B cell (primary cell): ENCODE measurements around the gene DYRK1A. TPM values are rescaled to one million over a fixed set of nuclear protein-coding genes. Genes with fewer than 3 reads are reported as not detected.

Source experiments
- ATAC-seq: fragments of 200-7000 bp; cut with Tn5 transposase; one replicate; pipeline ENCODE4 v1.10.0; 2021; ENCODE audit warnings: low read depth, mild to moderate bottlenecking, moderate number of reproducible peaks, moderate library complexity
- CTCF ChIA-PET: fragments of 350-600 bp; sonication (Branson Sonifier 250); formaldehyde crosslinking; loops from one replicate; lab custom pipeline; 2021; ENCODE audit warnings: antibody characterized with exemption, inconsistent platforms; lab: Charles Lee
- POLR2A ChIA-PET: fragments of 350-600 bp; sonication (Branson Sonifier 250); formaldehyde crosslinking; loops from one replicate; lab custom pipeline; 2021; ENCODE audit warnings: antibody characterized with exemption; lab: Charles Lee
- DNase-seq: peaks from one replicate; pipeline ENCODE4 v3.0.0; 2013
- H2AFZ ChIP-seq: 2 replicates; pipeline ENCODE4 v1.6.1; 2012; ENCODE audit warnings: mild to moderate bottlenecking, low read depth, low read length; ENCODE audit not compliant: insufficient read depth, poor library complexity, severe bottlenecking
- H3K27ac ChIP-seq, 2 donors: 1 replicate in 1 of 2; 2 replicates in 1 of 2; pipeline ENCODE4 v1.5.1; 2012 to 2013; ENCODE audit warnings: low read length in 2 of 2, mild to moderate bottlenecking in 2 of 2, moderate library complexity in 1 of 2
- H3K27me3 ChIP-seq, 4 experiments: fragments of 200-600 bp in 1 of 4; sonication (generic) in 1 of 4; replicated peaks in 1 of 4; 1 replicate in 2 of 4; 2 replicates in 2 of 4; pipeline versions ENCODE4 v1.6.1 to v1.7.0; 2013 to 2016; ENCODE audit warnings: low read length in 3 of 4, mild to moderate bottlenecking in 2 of 4, mixed read lengths in 1 of 4, moderate library complexity in 1 of 4; ENCODE audit not compliant: insufficient read depth in 4 of 4, control insufficient read depth in 3 of 4; ENCODE audit errors: control extremely low read depth in 1 of 4
- H3K36me3 ChIP-seq, 2 experiments: replicated peaks in 1 of 2; 1 replicate in 1 of 2; 2 replicates in 1 of 2; pipeline versions ENCODE4 v1.6.1 to v1.7.1; 2013; ENCODE audit warnings: low read length in 1 of 2; ENCODE audit not compliant: insufficient read depth in 2 of 2, control insufficient read depth in 1 of 2; ENCODE audit errors: control extremely low read depth in 1 of 2, extremely low read depth in 1 of 2
- H3K4me1 ChIP-seq, 2 donors: fragments of 200-600 bp in 1 of 2; sonication (generic) in 1 of 2; 1 replicate in 1 of 2; 2 replicates in 1 of 2; pipeline versions ENCODE4 v1.5.1 to v1.6.1; 2013 to 2017; ENCODE audit warnings: low read length in 2 of 2; ENCODE audit not compliant: control insufficient read depth in 2 of 2, insufficient read depth in 2 of 2
- H3K4me2 ChIP-seq: replicated peaks from 2 replicates; pipeline ENCODE3; 2012; ENCODE audit warnings: mild to moderate bottlenecking, low read depth, low read length; ENCODE audit not compliant: poor library complexity, severe bottlenecking
- H3K4me3 ChIP-seq, 5 experiments: fragments of 200-600 bp in 1 of 5; sonication (generic) in 1 of 5; 1 replicate in 3 of 5; 2 replicates in 2 of 5; pipeline versions ENCODE4 v1.5.1 to v1.7.0; 2011 to 2016; ENCODE audit warnings: low read length in 4 of 5, mild to moderate bottlenecking in 4 of 5, low read depth in 2 of 5, control low read depth in 1 of 5, moderate library complexity in 1 of 5; ENCODE audit not compliant: insufficient read depth in 1 of 5; ENCODE audit errors: control extremely low read depth in 1 of 5, extremely low read depth in 1 of 5
- H3K79me2 ChIP-seq: fragments of 200-600 bp; sonication (generic); one replicate; pipeline ENCODE4 v1.6.0; 2016; ENCODE audit warnings: low read length; ENCODE audit not compliant: control insufficient read depth, insufficient read depth
- H3K9ac ChIP-seq: fragments of 200-600 bp; sonication (generic); 2 replicates; pipeline ENCODE4 v1.6.1; 2017; ENCODE audit warnings: mild to moderate bottlenecking, low read length, moderate library complexity
- H3K9me3 ChIP-seq, 3 donors: one replicate each; pipeline versions ENCODE4 v1.6.1 to v1.7.1; 2013; ENCODE audit warnings: low read length in 2 of 3; ENCODE audit not compliant: control insufficient read depth in 2 of 3, insufficient read depth in 1 of 3; ENCODE audit errors: control extremely low read depth in 1 of 3
- H4K20me1 ChIP-seq: 2 replicates; pipeline ENCODE4 v1.6.0; 2012; ENCODE audit warnings: mild to moderate bottlenecking, low read length; ENCODE audit not compliant: insufficient read depth, control insufficient read depth, poor library complexity, severe bottlenecking
- H3K27ac Mint-ChIP-seq: one replicate; pipeline ENCODE4 v1.8.0; 2021; ENCODE audit warnings: mixed read lengths
- H3K27me3 Mint-ChIP-seq: one replicate; pipeline ENCODE4 v1.8.0; 2021; ENCODE audit warnings: mixed read lengths
- H3K4me1 Mint-ChIP-seq: one replicate; pipeline ENCODE4 v1.8.0; 2021; ENCODE audit warnings: mixed read lengths
- H3K4me3 Mint-ChIP-seq: one replicate; pipeline ENCODE4 v1.8.0; 2021; ENCODE audit warnings: mixed read lengths
- H3K9me3 Mint-ChIP-seq: one replicate; pipeline ENCODE4 v1.8.0; 2022; ENCODE audit warnings: mixed read lengths; ENCODE audit not compliant: insufficient read depth
- EZH2 ChIP-seq: IDR thresholded peaks from 2 replicates; pipeline ENCODE4 v1.6.1; 2012; ENCODE audit warnings: borderline replicate concordance, low read depth, mild to moderate bottlenecking, moderate library complexity, low read length; ENCODE audit not compliant: insufficient read depth, poor library complexity, severe bottlenecking
- WGBS: methylation state at CpG from one replicate; pipeline ENCODE4 v1.1.5; 2013; ENCODE audit warnings: missing lambda C conversion rate; ENCODE audit not compliant: insufficient coverage; 5-methylcytosine and 5-hydroxymethylcytosine counted together
- intact Hi-C: fragments of 100-400 bp; cut with micrococcal nuclease; formaldehyde crosslinking; loops from one replicate; pipeline ENCODE4 v1.10.0; 2022
- polyA plus RNA-seq: library from polyadenylated mRNA; depleted of rRNA; stranded (reverse); fragments of >200 nt; gene quantifications from 2 replicates; pipeline ENCODE4 v1.2.3, GENCODE V29; 2012
- total RNA-seq, 2 donors: library from RNA; stranded (reverse); fragments of 120-200 nt in 1 of 2; gene quantifications; 1 replicate in 1 of 2; 2 replicates in 1 of 2; pipeline versions ENCODE4 v1.2.3 to v1.2.4, GENCODE V29; 2013 to 2022
- TF ChIP-seq, protein P1 (sequence below): fragments of 200-600 bp; IDR thresholded peaks from one replicate; pipeline ENCODE4 v1.8.0; 2022; ENCODE audit warnings: antibody characterized with exemption, mild to moderate bottlenecking

Gene DYRK1A
- total and polyA plus RNA-seq, 2 donors (not counting 1 experiment from before 2014, with no cell fraction given): 46.6 to 147 TPM

DNA sequence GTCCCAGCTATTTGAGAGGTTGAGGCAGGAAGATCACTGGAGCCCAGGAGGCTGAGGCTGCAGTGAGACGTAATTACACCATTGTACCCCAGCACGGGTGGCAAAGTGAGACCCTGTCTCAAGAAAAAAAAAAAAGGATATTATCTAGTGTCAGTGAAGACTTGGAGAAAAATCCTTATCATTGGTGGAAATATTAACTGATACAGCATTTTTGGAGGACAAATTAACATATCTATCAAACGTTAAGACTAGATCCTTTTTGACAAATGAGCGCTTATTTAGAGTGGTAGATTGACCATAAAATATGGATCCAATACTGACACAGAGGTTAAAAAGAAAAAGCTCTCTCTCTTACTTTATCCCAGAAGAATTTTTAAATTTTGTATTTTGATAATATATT lies 35.2 kb upstream of the DYRK1A start:
- H4K20me1 ChIP-seq: no peaks in the 10 kb centered on the region
- H3K27ac ChIP-seq: no peak overlapping the region
- H3K79me2 ChIP-seq: no peaks in the 10 kb centered on the region
- intact Hi-C loops: no loop called here
- no peaks in the 10 kb centered on the region for H3K27me3 Mint-ChIP-seq
- H3K36me3 ChIP-seq: no peaks in the 10 kb centered on the region
- no peak for DNase-seq
- H3K4me3 Mint-ChIP-seq: no peak overlapping the region
- H3K4me1 Mint-ChIP-seq: no peaks in the 10 kb centered on the region
- H3K27me3 ChIP-seq: no peaks in the 10 kb centered on the region
- TF ChIP-seq, protein P1, sequence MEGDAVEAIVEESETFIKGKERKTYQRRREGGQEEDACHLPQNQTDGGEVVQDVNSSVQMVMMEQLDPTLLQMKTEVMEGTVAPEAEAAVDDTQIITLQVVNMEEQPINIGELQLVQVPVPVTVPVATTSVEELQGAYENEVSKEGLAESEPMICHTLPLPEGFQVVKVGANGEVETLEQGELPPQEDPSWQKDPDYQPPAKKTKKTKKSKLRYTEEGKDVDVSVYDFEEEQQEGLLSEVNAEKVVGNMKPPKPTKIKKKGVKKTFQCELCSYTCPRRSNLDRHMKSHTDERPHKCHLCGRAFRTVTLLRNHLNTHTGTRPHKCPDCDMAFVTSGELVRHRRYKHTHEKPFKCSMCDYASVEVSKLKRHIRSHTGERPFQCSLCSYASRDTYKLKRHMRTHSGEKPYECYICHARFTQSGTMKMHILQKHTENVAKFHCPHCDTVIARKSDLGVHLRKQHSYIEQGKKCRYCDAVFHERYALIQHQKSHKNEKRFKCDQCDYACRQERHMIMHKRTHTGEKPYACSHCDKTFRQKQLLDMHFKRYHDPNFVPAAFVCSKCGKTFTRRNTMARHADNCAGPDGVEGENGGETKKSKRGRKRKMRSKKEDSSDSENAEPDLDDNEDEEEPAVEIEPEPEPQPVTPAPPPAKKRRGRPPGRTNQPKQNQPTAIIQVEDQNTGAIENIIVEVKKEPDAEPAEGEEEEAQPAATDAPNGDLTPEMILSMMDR: no peak
- no peak for TF ChIP-seq EZH2
- ChIA-PET CTCF (no interaction called here), POLR2A (interaction anchor here (0.7 kb wide), 1 partner anchor 826 kb away, joined by 4 read pairs; no protein-coding TSS in a partner anchor)
- no peak for ATAC-seq
- H3K4me1 ChIP-seq: no peaks in the 10 kb centered on the region
- WGBS: no CpG with 5 or more reads among the region's 4 CpGs
- no peak overlapping the region for H3K27ac Mint-ChIP-seq
- H3K9me3 Mint-ChIP-seq: no peaks in the 10 kb centered on the region
- no peak overlapping the region for H3K4me2 ChIP-seq
- H3K9me3 ChIP-seq: no peaks in the 10 kb centered on the region
- no peak overlapping the region for H3K9ac ChIP-seq
- H2AFZ ChIP-seq: no peak overlapping the region
- H3K4me3 ChIP-seq: no peak overlapping the region

DNA sequence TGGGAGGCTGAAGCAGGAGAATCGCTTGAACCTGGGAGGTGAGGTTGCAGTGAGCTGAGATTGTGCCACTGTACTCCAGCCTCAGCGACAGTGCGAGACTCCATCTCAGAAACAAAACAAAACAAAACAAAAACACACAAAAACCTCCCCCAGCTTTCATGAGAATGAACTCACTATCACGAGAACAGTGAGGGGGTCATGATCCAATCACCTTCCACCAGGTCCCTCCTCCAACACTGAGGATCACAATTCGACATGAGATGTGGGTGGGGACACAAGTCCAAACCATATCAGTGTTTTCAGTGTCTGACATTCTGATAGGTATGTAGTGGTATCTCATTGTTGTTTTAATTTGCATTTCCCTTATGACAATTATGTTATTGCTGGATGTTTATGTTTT lies 31.5 kb upstream of the DYRK1A start:
- no peaks in the 10 kb centered on the region for H3K4me1 ChIP-seq
- no peak overlapping the region for H3K4me2 ChIP-seq
- no peaks in the 10 kb centered on the region for H3K79me2 ChIP-seq
- no peak overlapping the region for H3K27ac ChIP-seq
- peaks cover 2% of the 10 kb centered on the region for H3K27me3 Mint-ChIP-seq
- no peak for TF ChIP-seq EZH2
- TF ChIP-seq, protein P1: no peak
- no peak overlapping the region for H3K27ac Mint-ChIP-seq
- ChIA-PET POLR2A (no interaction called here), CTCF (no interaction called here)
- H3K9me3 ChIP-seq: peaks cover 0 to 1% (median 0%) of the 10 kb centered on the region in 3 donors
- no peaks in the 10 kb centered on the region for H4K20me1 ChIP-seq
- no peak overlapping the region for H2AFZ ChIP-seq
- no peaks in the 10 kb centered on the region for H3K9me3 Mint-ChIP-seq
- 100% methylated on average over 1 of the region's 5 CpGs for WGBS
- DNase-seq (no peak), ATAC-seq (no peak)
- H3K9ac ChIP-seq: no peak overlapping the region
- H3K4me1 Mint-ChIP-seq: no peaks in the 10 kb centered on the region
- no peak overlapping the region for H3K4me3 ChIP-seq
- no peaks in the 10 kb centered on the region for H3K36me3 ChIP-seq
- H3K27me3 ChIP-seq: no peaks in the 10 kb centered on the region
- intact Hi-C loops: no loop called here
- H3K4me3 Mint-ChIP-seq: no peak overlapping the region
